Ectodermal cell (in vitro differentiated cells): Measurements from ENCODE around the gene NRG3.

Experiments
- H3K27ac ChIP-seq: 2 replicates; pipeline ENCODE4 v1.7.0; 2013; ENCODE audit warnings: mild to moderate bottlenecking, low read depth, low read length; ENCODE audit not compliant: insufficient read depth, poor library complexity, severe bottlenecking
- H3K27me3 ChIP-seq: 2 replicates; pipeline ENCODE4 v1.7.0; 2013; ENCODE audit warnings: mild to moderate bottlenecking, low read length; ENCODE audit not compliant: insufficient read depth, control insufficient read depth, poor library complexity, severe bottlenecking
- H3K36me3 ChIP-seq: one replicate; pipeline ENCODE4 v1.7.0; 2013; ENCODE audit warnings: low read length; ENCODE audit not compliant: control insufficient read depth, insufficient read depth
- H3K4me1 ChIP-seq: one replicate; pipeline ENCODE4 v1.7.0; 2013; ENCODE audit warnings: low read length; ENCODE audit not compliant: control insufficient read depth, insufficient read depth
- H3K4me3 ChIP-seq: 2 replicates; pipeline ENCODE4 v1.7.0; 2013; ENCODE audit warnings: low read depth, low read length, control low read depth; ENCODE audit not compliant: insufficient read depth
- H3K9me3 ChIP-seq: 2 replicates; pipeline ENCODE4 v1.7.0; 2013; ENCODE audit warnings: mild to moderate bottlenecking, low read length, moderate library complexity; ENCODE audit not compliant: control insufficient read depth
- WGBS, 2 experiments: methylation state at CpG; one replicate each; pipeline ENCODE4 v1.1.7; 2013; ENCODE audit warnings: missing lambda C conversion rate in 2 of 2; 5-methylcytosine and 5-hydroxymethylcytosine counted together

NRG3 gene

DNA sequence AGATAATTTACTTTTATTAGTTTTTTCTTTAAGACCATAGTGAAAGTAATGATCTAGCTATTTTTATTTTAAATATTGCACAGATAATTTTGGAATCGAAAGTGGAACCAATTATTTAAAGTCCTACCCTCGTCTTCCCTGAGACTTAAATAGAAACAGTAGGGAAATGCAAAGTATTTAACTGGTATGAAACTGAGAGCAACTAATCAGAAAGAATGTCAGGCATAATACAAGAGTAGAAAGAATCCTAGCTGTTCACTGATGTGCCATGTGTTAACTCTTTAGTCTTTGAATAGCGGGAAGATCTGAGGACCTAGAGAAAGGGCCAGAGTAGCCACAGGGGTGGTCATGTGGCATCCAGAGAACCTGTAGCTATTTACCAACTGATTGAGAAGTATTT lies 630.0 kb downstream of the NRG3 start:
- Histone ChIP-seq H3K4me3 (no peak overlapping the region), H3K9me3 (no peaks in the 10 kb centered on the region), H3K4me1 (no peaks in the 10 kb centered on the region), H3K36me3 (no peaks in the 10 kb centered on the region), H3K27ac (no peak overlapping the region), H3K27me3 (no peaks in the 10 kb centered on the region)
- WGBS, 2 experiments = 94 to 100% methylated on average over 3 of the region's 3 CpGs

DNA sequence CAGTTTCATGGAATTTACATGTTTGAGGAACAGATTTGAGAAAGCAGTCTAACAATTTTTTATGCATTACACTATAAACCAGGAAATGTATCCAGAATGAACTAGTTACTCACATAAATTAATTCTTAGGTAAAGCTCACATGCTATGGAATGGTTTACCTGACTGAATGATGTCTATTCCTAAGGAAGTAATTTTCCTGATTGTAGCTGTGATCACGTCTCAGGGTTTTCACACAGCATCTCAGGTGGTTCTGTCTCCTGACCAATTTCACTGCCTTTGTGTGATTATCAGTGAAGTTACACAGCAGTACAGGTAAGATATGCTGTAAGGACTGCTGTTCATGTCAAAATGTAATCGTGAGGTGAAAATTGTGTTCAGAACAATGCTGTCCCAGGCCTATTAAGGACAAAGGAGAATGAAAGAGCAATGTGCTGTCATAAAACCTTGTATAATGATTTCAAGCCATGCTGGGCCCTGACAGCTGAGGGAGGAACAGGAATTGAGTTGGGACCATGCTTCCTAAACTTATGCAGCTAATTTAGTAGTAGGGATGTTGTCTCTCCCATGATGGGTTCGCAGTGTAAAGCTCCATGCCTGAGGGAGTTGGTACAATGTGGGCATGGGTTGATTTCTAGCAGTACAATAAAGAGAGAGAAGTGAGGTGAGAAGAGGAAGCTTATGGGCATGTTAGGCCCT lies 631.8 kb downstream of the NRG3 start:
- H3K27ac ChIP-seq = no peak overlapping the region
- H3K4me1 ChIP-seq = no peaks in the 10 kb centered on the region
- no peak overlapping the region for H3K4me3 ChIP-seq
- H3K9me3 ChIP-seq = no peaks in the 10 kb centered on the region
- no peaks in the 10 kb centered on the region for H3K27me3 ChIP-seq
- no peaks in the 10 kb centered on the region for H3K36me3 ChIP-seq
- 92 to 95% methylated on average over 3 of the region's 3 CpGs for WGBS, 2 experiments

DNA sequence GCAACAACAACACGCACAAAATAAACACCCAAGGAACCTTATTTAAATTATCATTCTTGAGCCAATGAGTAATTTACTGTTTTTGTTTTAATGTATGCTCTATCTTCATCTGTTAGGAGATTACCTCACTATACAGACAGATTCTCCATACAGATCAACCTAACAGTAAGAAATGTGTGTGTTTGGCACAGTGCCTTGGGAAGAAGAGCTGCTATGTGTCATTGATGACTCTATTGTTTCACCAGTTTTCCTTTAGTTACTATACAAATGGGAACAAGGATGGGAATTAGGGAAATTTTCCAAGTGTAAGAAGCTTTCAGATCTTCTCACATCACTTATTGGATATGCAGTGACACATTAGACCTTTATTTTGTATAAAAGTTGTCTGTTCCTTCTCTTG lies 640.3 kb downstream of the NRG3 start:
- 100% methylated on average over 1 of the region's 1 CpG; no CpG with 5 or more reads in 1 of the 2 experiments for WGBS, 2 experiments
- H3K4me3 ChIP-seq = no peak overlapping the region
- H3K36me3 ChIP-seq = no peaks in the 10 kb centered on the region
- no peaks in the 10 kb centered on the region for H3K4me1 ChIP-seq
- H3K9me3 ChIP-seq = no peaks in the 10 kb centered on the region
- H3K27ac ChIP-seq = no peak overlapping the region
- no peaks in the 10 kb centered on the region for H3K27me3 ChIP-seq

DNA sequence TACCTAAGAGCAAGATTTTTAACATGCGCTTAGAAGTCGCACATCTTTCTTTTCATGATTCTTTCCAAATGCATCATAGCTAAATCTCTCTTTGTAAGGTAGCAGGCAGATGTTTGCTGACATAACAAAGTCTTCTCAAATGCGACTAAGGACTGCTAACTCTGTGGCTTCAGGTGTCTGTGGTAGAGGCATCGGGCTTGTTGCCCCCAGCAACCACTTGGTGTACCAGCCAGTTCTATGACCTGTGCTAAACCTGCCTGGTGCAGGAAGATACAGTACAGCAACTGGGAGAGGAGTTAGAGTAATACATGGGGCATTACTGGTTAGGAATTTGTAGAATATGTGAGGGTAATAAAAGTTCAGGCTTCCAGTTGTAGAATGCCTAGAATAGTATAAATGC lies 654.1 kb downstream of the NRG3 start:
- H3K27me3 ChIP-seq = no peaks in the 10 kb centered on the region
- no peaks in the 10 kb centered on the region for H3K9me3 ChIP-seq
- WGBS, 2 experiments = 93 to 94% methylated on average over 4 of the region's 4 CpGs
- H3K4me1 ChIP-seq = no peaks in the 10 kb centered on the region
- no peak overlapping the region for H3K4me3 ChIP-seq
- no peak overlapping the region for H3K27ac ChIP-seq
- no peaks in the 10 kb centered on the region for H3K36me3 ChIP-seq

DNA sequence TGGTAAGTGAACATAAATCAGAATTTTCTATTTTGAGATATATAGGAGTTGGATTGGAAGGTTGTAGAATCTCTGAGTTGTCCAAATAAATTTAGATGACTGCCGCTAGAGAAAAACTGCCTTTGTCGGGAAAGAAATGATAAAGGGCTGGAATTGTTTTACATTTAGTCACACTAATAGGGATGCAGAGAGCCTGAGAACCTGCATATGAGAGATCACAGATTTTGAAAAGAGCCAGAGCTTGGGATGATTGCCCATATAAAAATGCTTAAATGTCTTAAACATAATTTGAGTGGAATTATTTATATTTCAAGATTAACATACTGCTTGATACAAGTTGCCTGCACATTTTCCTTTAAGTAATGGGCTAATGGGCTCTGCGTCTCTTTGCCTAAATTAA lies 660.5 kb downstream of the NRG3 start:
- WGBS, 2 experiments = 87 to 90% methylated on average over 2 to 3 of the region's 3 CpGs
- Histone ChIP-seq H3K27me3 (no peaks in the 10 kb centered on the region), H3K27ac (no peak overlapping the region), H3K4me3 (no peak overlapping the region), H3K36me3 (no peaks in the 10 kb centered on the region), H3K9me3 (no peaks in the 10 kb centered on the region), H3K4me1 (no peaks in the 10 kb centered on the region)

DNA sequence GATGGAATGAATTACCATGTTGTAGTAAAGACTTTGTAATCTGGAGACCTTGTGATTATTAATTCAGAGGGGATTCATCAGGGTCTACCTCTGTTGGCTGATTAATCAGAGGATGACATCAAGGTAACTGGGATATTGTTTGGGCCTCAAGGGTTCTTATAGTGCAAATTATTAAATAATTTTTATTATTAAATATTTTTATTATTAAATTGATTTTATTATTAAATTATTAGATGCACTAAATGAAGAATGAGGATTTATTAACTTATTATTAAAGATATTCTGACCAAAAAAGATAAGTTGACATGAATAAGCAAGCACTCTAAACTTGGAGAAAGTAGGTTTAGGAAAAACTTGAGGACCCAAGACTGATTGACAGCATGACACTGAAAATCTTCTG lies 661.7 kb downstream of the NRG3 start:
- H3K27me3 ChIP-seq = no peaks in the 10 kb centered on the region
- H3K4me3 ChIP-seq = no peak overlapping the region
- no peak overlapping the region for H3K27ac ChIP-seq
- H3K4me1 ChIP-seq = no peaks in the 10 kb centered on the region
- H3K9me3 ChIP-seq = no peaks in the 10 kb centered on the region
- H3K36me3 ChIP-seq = no peaks in the 10 kb centered on the region

DNA sequence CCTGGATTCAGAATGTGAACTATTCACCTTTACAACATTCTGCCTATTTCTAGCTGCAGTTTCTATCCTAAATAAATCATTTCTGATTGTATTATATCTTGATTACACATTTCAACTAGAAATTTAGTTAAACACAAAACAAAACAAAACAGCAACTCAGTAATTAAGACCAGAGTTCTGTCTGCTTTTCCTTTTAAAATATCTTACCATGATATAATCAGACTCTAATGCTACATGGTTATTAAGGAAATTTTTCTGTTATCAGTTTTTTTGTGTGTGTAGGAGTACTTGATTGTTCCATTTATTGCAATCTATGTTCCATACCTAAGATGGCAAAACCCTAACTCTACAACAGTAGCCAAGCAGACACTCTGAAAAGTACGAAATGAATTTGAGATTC lies 663.3 kb downstream of the NRG3 start:
- Histone ChIP-seq H3K27ac (no peak overlapping the region), H3K4me3 (no peak overlapping the region), H3K4me1 (no peaks in the 10 kb centered on the region), H3K27me3 (no peaks in the 10 kb centered on the region), H3K36me3 (no peaks in the 10 kb centered on the region), H3K9me3 (no peaks in the 10 kb centered on the region)
- WGBS, 2 experiments = 94 to 95% methylated on average over 1 of the region's 1 CpG

DNA sequence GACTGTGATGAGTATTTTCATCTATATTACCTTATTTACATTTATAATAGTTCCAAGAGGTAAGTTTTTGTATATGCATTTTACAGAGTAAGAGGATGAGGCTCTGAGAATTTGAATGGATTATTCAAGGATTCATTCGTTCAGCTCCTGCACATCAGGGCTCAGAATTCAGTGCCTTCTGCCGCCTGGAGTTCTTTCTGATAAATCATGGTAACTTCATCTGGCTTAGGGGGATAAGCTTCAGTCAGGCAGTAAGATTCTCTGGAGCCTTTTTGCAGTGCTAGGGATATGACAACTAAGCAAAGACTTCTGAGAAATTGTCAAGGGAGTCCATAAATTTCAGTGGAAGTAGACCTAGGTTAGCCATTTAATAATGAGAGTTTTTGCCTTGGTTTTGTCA lies 668.6 kb downstream of the NRG3 start:
- H3K9me3 ChIP-seq = no peaks in the 10 kb centered on the region
- H3K36me3 ChIP-seq = no peaks in the 10 kb centered on the region
- H3K4me1 ChIP-seq = no peaks in the 10 kb centered on the region
- H3K27me3 ChIP-seq = no peaks in the 10 kb centered on the region
- 90 to 91% methylated on average over 2 of the region's 2 CpGs for WGBS, 2 experiments
- no peak overlapping the region for H3K4me3 ChIP-seq
- H3K27ac ChIP-seq = no peak overlapping the region

DNA sequence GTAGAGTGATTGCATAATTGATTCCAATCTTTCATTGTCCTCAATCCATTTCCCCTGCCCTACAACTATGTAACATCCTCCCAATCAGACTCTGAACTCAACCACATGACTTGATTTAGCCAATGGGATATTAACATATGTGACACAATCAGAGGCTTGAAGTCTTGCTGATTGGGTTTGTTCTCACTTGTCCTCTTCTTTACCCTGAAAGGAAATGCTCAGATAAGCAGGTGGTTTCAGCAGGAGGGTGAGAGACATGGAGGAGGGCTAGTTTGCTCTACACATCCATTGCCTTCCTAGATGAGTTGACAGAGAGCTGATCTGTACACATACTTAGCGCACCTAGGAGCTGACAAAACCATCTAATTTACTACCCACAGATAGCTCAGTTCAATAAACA lies 669.4 kb downstream of the NRG3 start:
- H3K4me3 ChIP-seq = no peak overlapping the region
- H3K36me3 ChIP-seq = no peaks in the 10 kb centered on the region
- 100% methylated on average over 1 of the region's 1 CpG for WGBS, 2 experiments
- H3K9me3 ChIP-seq = no peaks in the 10 kb centered on the region
- no peaks in the 10 kb centered on the region for H3K4me1 ChIP-seq
- H3K27me3 ChIP-seq = no peaks in the 10 kb centered on the region
- no peak overlapping the region for H3K27ac ChIP-seq

DNA sequence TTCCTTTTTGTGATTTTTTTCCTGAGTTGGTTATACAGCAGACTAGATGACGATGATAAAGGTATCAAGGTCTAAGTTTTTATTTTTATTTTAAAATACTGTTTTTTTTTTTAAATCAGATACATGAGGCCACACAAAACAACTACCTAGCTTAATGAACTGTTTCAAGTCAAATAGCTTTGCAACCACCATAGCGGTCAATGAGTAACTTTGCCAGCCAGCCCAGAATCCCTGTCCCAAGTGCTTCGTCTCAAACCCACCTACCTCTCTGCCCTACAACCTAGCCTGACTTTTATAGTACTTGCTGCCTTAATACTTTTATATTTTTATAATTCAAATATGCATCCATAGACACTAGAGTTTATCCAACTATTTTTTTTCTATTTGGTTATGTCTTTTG lies 676.5 kb downstream of the NRG3 start:
- Histone ChIP-seq H3K27ac (no peak overlapping the region), H3K27me3 (no peaks in the 10 kb centered on the region), H3K9me3 (no peaks in the 10 kb centered on the region), H3K4me3 (no peak overlapping the region), H3K4me1 (no peaks in the 10 kb centered on the region), H3K36me3 (no peaks in the 10 kb centered on the region)
- WGBS, 2 experiments = 90 to 93% methylated on average over 2 to 3 of the region's 3 CpGs

DNA sequence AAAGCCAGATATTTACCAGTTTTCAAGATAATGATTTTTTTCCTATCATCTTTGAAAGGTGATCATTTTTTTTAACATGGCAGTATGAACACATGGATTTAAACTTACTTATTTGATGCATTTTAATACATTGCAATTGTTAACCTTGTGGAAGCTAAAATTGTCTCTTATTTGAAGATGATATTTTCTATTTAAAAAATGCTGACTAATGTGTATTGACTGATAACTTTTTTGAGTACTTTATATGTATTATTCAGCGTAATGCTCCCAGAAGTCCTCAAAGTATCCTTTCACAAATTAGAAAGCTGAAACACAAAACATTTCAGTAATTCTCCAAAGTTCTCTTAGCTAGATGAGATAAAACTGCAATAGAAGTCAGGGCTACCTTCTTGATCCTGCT lies 677.3 kb downstream of the NRG3 start:
- Histone ChIP-seq H3K4me1 (no peaks in the 10 kb centered on the region), H3K9me3 (no peaks in the 10 kb centered on the region), H3K4me3 (no peak overlapping the region), H3K27ac (no peak overlapping the region), H3K36me3 (no peaks in the 10 kb centered on the region), H3K27me3 (no peaks in the 10 kb centered on the region)
- WGBS, 2 experiments = 91% methylated on average over 1 of the region's 1 CpG; no CpG with 5 or more reads in 1 of the 2 experiments
